HS-5 (cell line): ENCODE measurements around the gene SCD5.

Source experiments
- DNase-seq: peaks from one replicate; pipeline ENCODE4 v3.0.0-alpha.2; 2012; ENCODE audit warnings: low read depth

SCD5 gene

GRCh38 chr4:82630079-82630478, 168.5 kb downstream of the SCD5 start:
- DNase-seq: no peak

- no peak for DNase-seq
These were observed 169.2 kb downstream of the SCD5 start for GRCh38 chr4:82629238-82630000.

GRCh38 chr4:82626251-82626868, 172.2 kb downstream of the SCD5 start:
- DNase-seq: no peak

- DNase-seq: no peak
These were observed 173.8 kb downstream of the SCD5 start for GRCh38 chr4:82624819-82625218.

GRCh38 chr4:82623121-82623683, 175.4 kb downstream of the SCD5 start:
- DNase-seq: no peak

GRCh38 chr4:82621251-82621650, 177.3 kb downstream of the SCD5 start:
- no peak for DNase-seq

GRCh38 chr4:82620126-82620735, 178.4 kb downstream of the SCD5 start:
- DNase-seq: no peak

- DNase-seq: no peak
These were observed 180.4 kb downstream of the SCD5 start for GRCh38 chr4:82618103-82618720.

GRCh38 chr4:82614838-82615449, 183.7 kb downstream of the SCD5 start:
- no peak for DNase-seq

GRCh38 chr4:82613121-82613520, 185.5 kb downstream of the SCD5 start:
- no peak for DNase-seq

- no peak for DNase-seq
These were observed 186.6 kb downstream of the SCD5 start for GRCh38 chr4:82611982-82612381.

GRCh38 chr4:82611527-82611926, 187.1 kb downstream of the SCD5 start:
- DNase-seq: no peak

GRCh38 chr4:82610041-82610440, 188.6 kb downstream of the SCD5 start:
- DNase-seq: no peak

GRCh38 chr4:82606622-82607021, 192.0 kb downstream of the SCD5 start:
- DNase-seq: no peak

- DNase-seq: no peak
These were observed 194.1 kb downstream of the SCD5 start for GRCh38 chr4:82604522-82604921.

GRCh38 chr4:82601242-82602015, 197.2 kb downstream of the SCD5 start:
- no peak for DNase-seq

- no peak for DNase-seq
These were observed 199.3 kb downstream of the SCD5 start for GRCh38 chr4:82599336-82599735.

- no peak for DNase-seq
These were observed 204.1 kb downstream of the SCD5 start for GRCh38 chr4:82594456-82594855.

GRCh38 chr4:82593411-82593810, 205.2 kb downstream of the SCD5 start:
- no peak for DNase-seq

- no peak for DNase-seq
These were observed 206.0 kb downstream of the SCD5 start for GRCh38 chr4:82592639-82593038.

- DNase-seq: no peak
These were observed 207.0 kb downstream of the SCD5 start for GRCh38 chr4:82591592-82591991.
